Measurements from ENCODE around the gene YIF1B.

YIF1B gene

DNA sequence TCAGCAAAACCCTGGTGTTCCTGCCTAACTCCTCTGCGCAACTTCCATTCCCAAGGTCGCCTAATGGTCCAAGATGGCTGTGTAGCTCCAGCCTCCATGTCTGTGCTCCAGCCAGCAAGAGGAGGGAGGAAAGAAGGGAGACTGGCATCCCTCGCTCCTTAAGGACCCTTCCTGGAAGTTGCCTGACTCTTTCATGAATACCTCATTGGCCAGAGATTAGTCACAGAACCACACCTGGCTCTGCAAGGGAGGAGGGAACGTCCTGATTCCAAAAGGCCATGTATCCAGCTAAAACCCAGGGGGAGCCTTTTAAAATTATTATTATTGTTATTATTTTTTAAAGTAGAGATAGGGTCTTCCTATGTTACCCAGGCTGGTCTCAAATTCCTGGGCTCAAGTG, 8.7 kb upstream of the YIF1B start:
- no peaks in the 10 kb centered on the region for H3F3A ChIP-seq (ENCODE audit: insufficient read depth)
- H3K4me2 ChIP-seq (ENCODE audit: low read depth, low read length, poor library complexity, severe bottlenecking) = no peak overlapping the region
- TF ChIP-seq EZH2phosphoT487 (conservative IDR thresholded peaks at IDR 0.05; ENCODE audit: low read length) = no peak
- TF ChIP-seq, protein P1, sequence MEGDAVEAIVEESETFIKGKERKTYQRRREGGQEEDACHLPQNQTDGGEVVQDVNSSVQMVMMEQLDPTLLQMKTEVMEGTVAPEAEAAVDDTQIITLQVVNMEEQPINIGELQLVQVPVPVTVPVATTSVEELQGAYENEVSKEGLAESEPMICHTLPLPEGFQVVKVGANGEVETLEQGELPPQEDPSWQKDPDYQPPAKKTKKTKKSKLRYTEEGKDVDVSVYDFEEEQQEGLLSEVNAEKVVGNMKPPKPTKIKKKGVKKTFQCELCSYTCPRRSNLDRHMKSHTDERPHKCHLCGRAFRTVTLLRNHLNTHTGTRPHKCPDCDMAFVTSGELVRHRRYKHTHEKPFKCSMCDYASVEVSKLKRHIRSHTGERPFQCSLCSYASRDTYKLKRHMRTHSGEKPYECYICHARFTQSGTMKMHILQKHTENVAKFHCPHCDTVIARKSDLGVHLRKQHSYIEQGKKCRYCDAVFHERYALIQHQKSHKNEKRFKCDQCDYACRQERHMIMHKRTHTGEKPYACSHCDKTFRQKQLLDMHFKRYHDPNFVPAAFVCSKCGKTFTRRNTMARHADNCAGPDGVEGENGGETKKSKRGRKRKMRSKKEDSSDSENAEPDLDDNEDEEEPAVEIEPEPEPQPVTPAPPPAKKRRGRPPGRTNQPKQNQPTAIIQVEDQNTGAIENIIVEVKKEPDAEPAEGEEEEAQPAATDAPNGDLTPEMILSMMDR (IDR thresholded peaks at IDR 0.05; ENCODE audit: insufficient read depth, low read length, poor library complexity, severe bottlenecking) = no peak
- no peak overlapping the region for H3K27ac ChIP-seq (ENCODE audit: low read depth, low read length)
- no peaks in the 10 kb centered on the region for H3K9me3 ChIP-seq (ENCODE audit: insufficient read depth, low read length)
- H3K27me3 ChIP-seq (ENCODE audit: low read length) = no peaks in the 10 kb centered on the region
- H3K36me3 ChIP-seq (ENCODE audit: low read length) = no peaks in the 10 kb centered on the region
- no peaks in the 10 kb centered on the region for H4K20me1 ChIP-seq (ENCODE audit: low read depth, low read length)
- no peak overlapping the region for H3K4me3 ChIP-seq (ENCODE audit: insufficient read depth, low read length, poor library complexity, severe bottlenecking)
- H3K79me2 ChIP-seq (ENCODE audit: insufficient read depth, low read length) = no peaks in the 10 kb centered on the region
- no peaks in the 10 kb centered on the region for H3K9me2 ChIP-seq (replicated peaks; ENCODE audit: insufficient read depth, low read length)
- H3K9ac ChIP-seq (ENCODE audit: low read length) = no peak overlapping the region
- H2AFZ ChIP-seq (ENCODE audit: low read depth, low read length, severe bottlenecking) = no peak overlapping the region

DNA sequence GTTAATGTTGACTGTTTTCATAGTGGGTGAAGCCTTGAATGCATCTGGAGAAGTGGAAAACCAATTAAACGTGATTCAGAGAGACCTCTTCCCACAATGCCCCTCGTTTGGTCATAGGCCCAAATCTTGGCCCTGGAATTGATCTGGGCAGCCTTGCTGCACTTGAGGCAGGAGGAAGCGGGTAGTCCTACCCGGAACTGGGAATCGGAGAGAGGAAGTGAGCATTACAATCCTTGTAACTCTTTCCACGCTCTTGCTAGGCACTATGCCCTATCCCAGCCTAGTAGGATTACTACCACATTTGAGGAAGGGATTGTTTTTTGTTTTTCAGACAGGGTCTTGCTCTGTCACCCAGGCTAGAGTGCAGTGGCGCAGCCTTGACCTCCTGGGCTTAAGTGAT, 7.5 kb upstream of the YIF1B start:
- Histone ChIP-seq H3K9me3 (ENCODE audit: insufficient read depth, low read length) (no peaks in the 10 kb centered on the region), H3F3A (ENCODE audit: insufficient read depth) (no peaks in the 10 kb centered on the region), H3K79me2 (ENCODE audit: insufficient read depth, low read length) (no peaks in the 10 kb centered on the region), H4K20me1 (ENCODE audit: low read depth, low read length) (no peaks in the 10 kb centered on the region), H3K36me3 (ENCODE audit: low read length) (no peaks in the 10 kb centered on the region), H3K9me2 (replicated peaks; ENCODE audit: insufficient read depth, low read length) (no peaks in the 10 kb centered on the region), H3K4me3 (ENCODE audit: insufficient read depth, low read length, poor library complexity, severe bottlenecking) (no peak overlapping the region), H2AFZ (ENCODE audit: low read depth, low read length, severe bottlenecking) (no peak overlapping the region), H3K4me2 (ENCODE audit: low read depth, low read length, poor library complexity, severe bottlenecking) (no peak overlapping the region), H3K27me3 (ENCODE audit: low read length) (no peaks in the 10 kb centered on the region), H3K9ac (ENCODE audit: low read length) (no peak overlapping the region), H3K27ac (ENCODE audit: low read depth, low read length) (no peak overlapping the region)
- no peak for TF ChIP-seq EZH2phosphoT487 (conservative IDR thresholded peaks at IDR 0.05; ENCODE audit: low read length)
- TF ChIP-seq, protein P1 (IDR thresholded peaks at IDR 0.05; ENCODE audit: insufficient read depth, low read length, poor library complexity, severe bottlenecking) = no peak

DNA sequence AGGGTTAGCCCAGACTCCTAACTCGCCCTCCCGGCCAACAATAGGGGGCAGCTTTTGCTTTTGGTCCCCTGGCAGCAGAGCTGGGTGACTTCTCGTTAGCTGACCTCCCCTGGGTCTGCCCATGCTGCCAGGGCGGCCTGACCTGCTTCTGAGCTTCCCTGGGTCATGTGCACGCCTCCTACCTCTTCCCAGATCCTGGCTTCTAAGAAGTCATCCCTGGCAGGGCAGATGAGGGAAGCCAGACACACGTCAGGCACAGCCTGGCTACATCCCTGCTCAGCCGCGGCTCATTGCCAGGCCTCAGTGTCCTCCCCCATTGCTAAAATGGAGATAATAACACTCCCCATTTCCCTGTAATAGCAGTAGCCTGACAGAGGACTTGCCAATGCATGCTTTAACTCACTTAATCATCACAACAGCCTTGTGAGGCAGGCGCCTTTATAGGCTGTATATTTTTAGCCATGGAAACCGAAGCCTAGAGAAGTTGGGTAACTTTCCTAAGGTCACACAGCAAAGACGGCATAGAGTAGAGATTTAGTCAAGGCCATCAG, 6.0 kb upstream of the YIF1B start:
- no peaks in the 10 kb centered on the region for H3F3A ChIP-seq (ENCODE audit: insufficient read depth)
- no peaks in the 10 kb centered on the region for H3K79me2 ChIP-seq (ENCODE audit: insufficient read depth, low read length)
- H3K9ac ChIP-seq (ENCODE audit: low read length) = no peak overlapping the region
- no peak overlapping the region for H3K27ac ChIP-seq (ENCODE audit: low read depth, low read length)
- no peaks in the 10 kb centered on the region for H3K36me3 ChIP-seq (ENCODE audit: low read length)
- H4K20me1 ChIP-seq (ENCODE audit: low read depth, low read length) = no peaks in the 10 kb centered on the region
- TF ChIP-seq, protein P1 (IDR thresholded peaks at IDR 0.05; ENCODE audit: insufficient read depth, low read length, poor library complexity, severe bottlenecking) = no peak
- TF ChIP-seq EZH2phosphoT487 (conservative IDR thresholded peaks at IDR 0.05; ENCODE audit: low read length) = no peak
- H3K27me3 ChIP-seq (ENCODE audit: low read length) = no peaks in the 10 kb centered on the region
- H3K9me2 ChIP-seq (replicated peaks; ENCODE audit: insufficient read depth, low read length) = no peaks in the 10 kb centered on the region
- H3K9me3 ChIP-seq (ENCODE audit: insufficient read depth, low read length) = no peaks in the 10 kb centered on the region
- no peak overlapping the region for H3K4me3 ChIP-seq (ENCODE audit: insufficient read depth, low read length, poor library complexity, severe bottlenecking)
- no peak overlapping the region for H2AFZ ChIP-seq (ENCODE audit: low read depth, low read length, severe bottlenecking)
- H3K4me2 ChIP-seq (ENCODE audit: low read depth, low read length, poor library complexity, severe bottlenecking) = no peak overlapping the region

Measured in SU-DHL-6 (cell line).